Activated CD8-positive, alpha-beta memory T cell treated with anti-CD3 and anti-CD28 coated beads, Interleukin-2, amount 10 ng/mL, durations not matched to agents 7 days and 5 days (primary cell): Measurements from ENCODE around the gene MSMO1. TPM values are rescaled to one million over a fixed set of nuclear protein-coding genes. Genes with fewer than 3 reads are reported as not detected.
A peak's percentile ranks its signal among the peaks of the same experiment; 100 is the strongest.

ENCODE experiments used
- ATAC-seq: fragments of 150-1000 bp; cut with Tn5 transposase; one replicate; pipeline ENCODE4 v1.10.0; 2021; ENCODE audit warnings: moderate library complexity
- CTCF ChIA-PET: fragments of 350-600 bp; sonication (Branson Sonifier 250); formaldehyde crosslinking; loops from one replicate; lab custom pipeline; 2021; ENCODE audit warnings: antibody characterized with exemption; lab: Charles Lee
- DNase-seq: peaks from one replicate; pipeline ENCODE4 v3.0.0-alpha.2; 2020
- H3K27ac Mint-ChIP-seq: one replicate; pipeline ENCODE4 v1.8.0; 2021; ENCODE audit warnings: mild to moderate bottlenecking, mixed read lengths
- H3K27me3 Mint-ChIP-seq: one replicate; pipeline ENCODE4 v1.8.0; 2021; ENCODE audit warnings: mixed read lengths
- H3K36me3 Mint-ChIP-seq: one replicate; pipeline ENCODE4 v1.8.0; 2021; ENCODE audit warnings: mild to moderate bottlenecking, mixed read lengths
- H3K4me1 Mint-ChIP-seq: one replicate; pipeline ENCODE4 v1.8.0; 2021; ENCODE audit warnings: mixed read lengths
- H3K4me3 Mint-ChIP-seq: one replicate; pipeline ENCODE4 v1.8.0; 2021; ENCODE audit warnings: mild to moderate bottlenecking, moderate library complexity, mixed read lengths
- H3K9me3 Mint-ChIP-seq: one replicate; pipeline ENCODE4 v1.8.0; 2022; ENCODE audit warnings: low read depth, mixed read lengths
- total RNA-seq, 2 experiments: library from RNA; stranded (reverse); gene quantifications; one replicate each; pipeline ENCODE4 v1.2.3, GENCODE V29; 2021

MSMO1 gene
- total RNA-seq, 2 experiments from 2014 or later, result 56.7 to 78.9 TPM

GRCh38 chr4:165301833-165302232, 25.6 kb upstream of the MSMO1 start:
- H3K9me3 Mint-ChIP-seq, result no peaks in the 10 kb centered on the region
- no peaks in the 10 kb centered on the region for H3K27me3 Mint-ChIP-seq
- peak; percentile 76 for ATAC-seq
- H3K27ac Mint-ChIP-seq, result peak overlapping the region; percentile 71
- H3K4me1 Mint-ChIP-seq, result peaks cover 13% of the 10 kb centered on the region
- CTCF ChIA-PET, result no interaction called here
- H3K36me3 Mint-ChIP-seq, result peaks cover 21% of the 10 kb centered on the region
- DNase-seq, result no peak
- H3K4me3 Mint-ChIP-seq, result peak overlapping the region; percentile 49

- CTCF ChIA-PET, result no interaction called here
- Mint-ChIP-seq H3K36me3 (peaks cover 18% of the 10 kb centered on the region), H3K27ac (no peak overlapping the region), H3K9me3 (no peaks in the 10 kb centered on the region), H3K4me3 (no peak overlapping the region), H3K27me3 (no peaks in the 10 kb centered on the region), H3K4me1 (peaks cover 13% of the 10 kb centered on the region)
- no peak for ATAC-seq
- no peak for DNase-seq
These were observed 24.8 kb upstream of the MSMO1 start for GRCh38 chr4:165302658-165303057.

DNA sequence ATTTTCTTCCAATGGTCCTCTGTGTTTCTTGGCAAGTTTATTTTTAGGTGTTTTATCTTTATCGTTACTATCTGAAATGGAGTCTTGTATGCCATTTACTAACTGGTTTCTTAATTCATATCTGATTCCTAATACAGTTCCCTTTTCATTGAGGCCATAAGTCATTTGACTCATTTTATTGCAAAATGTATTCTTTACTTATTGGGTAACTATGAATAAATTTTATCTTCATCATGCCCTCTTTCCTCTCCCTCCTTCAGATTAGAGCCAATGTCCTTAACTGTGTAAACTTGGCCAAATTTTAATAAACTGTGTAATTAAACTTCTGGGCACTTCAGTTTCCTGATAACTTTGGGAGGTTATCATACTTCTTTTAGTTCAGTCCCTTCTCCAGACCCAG, 19.3 kb upstream of the MSMO1 start:
- ATAC-seq (no peak), DNase-seq (no peak)
- CTCF ChIA-PET, result no interaction called here
- Mint-ChIP-seq H3K4me3 (no peak overlapping the region), H3K27ac (no peak overlapping the region), H3K27me3 (no peaks in the 10 kb centered on the region), H3K4me1 (no peaks in the 10 kb centered on the region), H3K36me3 (peaks cover 21% of the 10 kb centered on the region), H3K9me3 (no peaks in the 10 kb centered on the region)

DNA sequence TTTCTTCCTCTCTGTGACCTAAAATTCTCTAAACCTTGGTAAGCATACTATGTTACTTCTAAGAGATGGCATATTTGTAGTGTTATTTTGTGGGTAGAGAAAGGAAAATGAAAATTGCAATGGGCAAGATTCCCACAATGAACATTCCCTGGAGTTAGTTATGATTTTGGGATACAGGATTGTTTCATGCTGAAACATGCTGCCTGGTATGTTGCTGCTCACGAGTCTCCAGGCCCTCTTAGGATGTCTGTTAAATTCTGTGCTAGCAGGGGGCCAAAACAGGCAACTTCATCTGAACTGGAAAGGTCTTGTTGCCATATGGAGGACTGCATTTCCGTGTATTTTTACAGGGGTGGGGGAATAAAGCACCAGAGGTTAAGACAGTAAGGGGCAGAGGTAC, 18.9 kb upstream of the MSMO1 start:
- no peak for ATAC-seq
- Mint-ChIP-seq H3K9me3 (no peaks in the 10 kb centered on the region), H3K27me3 (no peaks in the 10 kb centered on the region), H3K27ac (no peak overlapping the region), H3K36me3 (peaks cover 22% of the 10 kb centered on the region), H3K4me1 (no peaks in the 10 kb centered on the region), H3K4me3 (no peak overlapping the region)
- DNase-seq, result no peak
- CTCF ChIA-PET, result no interaction called here

- no peaks in the 10 kb centered on the region for H3K27me3 Mint-ChIP-seq
- peaks cover 24% of the 10 kb centered on the region for H3K36me3 Mint-ChIP-seq
- H3K4me3 Mint-ChIP-seq, result no peak overlapping the region
- H3K27ac Mint-ChIP-seq, result no peak overlapping the region
- DNase-seq, result no peak
- H3K4me1 Mint-ChIP-seq, result no peaks in the 10 kb centered on the region
- no peaks in the 10 kb centered on the region for H3K9me3 Mint-ChIP-seq
- ATAC-seq, result no peak
- CTCF ChIA-PET, result interaction anchor here (2.4 kb wide), 1 partner anchor 9 kb away, joined by 6 read pairs; no protein-coding TSS in a partner anchor
These were observed 18.0 kb upstream of the MSMO1 start for GRCh38 chr4:165309456-165309855.

- H3K9me3 Mint-ChIP-seq, result no peaks in the 10 kb centered on the region
- no peaks in the 10 kb centered on the region for H3K27me3 Mint-ChIP-seq
- peaks cover 26% of the 10 kb centered on the region for H3K36me3 Mint-ChIP-seq
- DNase-seq, result no peak
- H3K4me1 Mint-ChIP-seq, result no peaks in the 10 kb centered on the region
- H3K27ac Mint-ChIP-seq, result no peak overlapping the region
- H3K4me3 Mint-ChIP-seq, result no peak overlapping the region
- CTCF ChIA-PET, result no interaction called here
- ATAC-seq, result no peak
These were observed 15.0 kb upstream of the MSMO1 start for GRCh38 chr4:165312506-165312905.

DNA sequence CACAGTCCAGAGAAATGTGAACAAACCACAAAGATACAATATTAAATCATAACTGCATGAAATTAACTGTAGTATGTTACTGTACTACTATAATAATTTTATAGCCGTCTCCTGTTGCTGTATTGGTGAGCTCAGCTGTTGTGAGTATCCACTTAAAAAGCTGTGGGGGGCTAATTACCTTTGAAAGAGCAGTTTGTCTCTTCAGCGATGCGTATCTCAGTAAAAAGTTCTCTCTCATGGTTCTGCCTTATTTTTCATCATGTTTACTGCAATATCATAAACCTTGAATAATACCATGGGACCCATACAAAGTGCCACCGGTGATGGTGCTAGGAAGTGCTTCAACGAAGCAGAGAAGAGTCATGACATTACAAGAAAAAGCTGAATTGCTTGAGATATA, 8.4 kb upstream of the MSMO1 start:
- DNase-seq, result no peak
- no peaks in the 10 kb centered on the region for H3K4me1 Mint-ChIP-seq
- H3K27me3 Mint-ChIP-seq, result no peaks in the 10 kb centered on the region
- ATAC-seq, result no peak
- CTCF ChIA-PET, result interaction anchor here (1.2 kb wide), 1 partner anchor 187 kb away, joined by 4 read pairs; no protein-coding TSS in a partner anchor
- H3K27ac Mint-ChIP-seq, result no peak overlapping the region
- peaks cover 17% of the 10 kb centered on the region for H3K36me3 Mint-ChIP-seq
- no peak overlapping the region for H3K4me3 Mint-ChIP-seq
- H3K9me3 Mint-ChIP-seq, result no peaks in the 10 kb centered on the region

DNA sequence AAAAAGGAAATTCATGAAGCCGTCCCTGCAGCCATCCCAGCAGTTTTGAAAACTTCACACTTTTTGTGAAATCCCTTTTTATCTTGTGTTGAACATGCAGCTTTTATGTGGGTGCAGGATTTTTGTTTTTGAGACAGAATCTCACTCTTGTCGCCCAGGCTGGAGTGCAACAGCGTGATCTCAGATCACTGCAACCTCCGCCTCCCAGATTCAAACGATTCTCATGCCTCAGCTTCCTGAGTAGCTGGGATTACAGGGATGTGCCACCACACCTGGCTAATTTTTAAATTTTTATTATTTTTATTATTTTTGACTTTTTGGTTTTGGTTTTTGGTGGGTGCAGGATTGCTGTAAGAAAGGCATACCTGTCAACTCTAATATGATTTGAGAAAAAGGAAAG, 8.0 kb upstream of the MSMO1 start:
- ATAC-seq, result no peak

GRCh38 chr4:165324236-165324917, 3.1 kb upstream of the MSMO1 start:
- ATAC-seq (no peak), DNase-seq (no peak)
- Mint-ChIP-seq H3K4me1 (peaks cover 13% of the 10 kb centered on the region), H3K9me3 (no peaks in the 10 kb centered on the region), H3K27ac (no peak overlapping the region), H3K27me3 (no peaks in the 10 kb centered on the region), H3K4me3 (no peak overlapping the region), H3K36me3 (peaks cover 12% of the 10 kb centered on the region)
- CTCF ChIA-PET, result no interaction called here

More for the DNA sequence above, 8.0 kb upstream of the MSMO1 start:
- no peaks in the 10 kb centered on the region for H3K27me3 Mint-ChIP-seq
- H3K9me3 Mint-ChIP-seq, result no peaks in the 10 kb centered on the region
- CTCF ChIA-PET, result no interaction called here
- no peak overlapping the region for H3K4me3 Mint-ChIP-seq
- H3K4me1 Mint-ChIP-seq, result no peaks in the 10 kb centered on the region
- H3K36me3 Mint-ChIP-seq, result peaks cover 20% of the 10 kb centered on the region
- DNase-seq, result no peak
- H3K27ac Mint-ChIP-seq, result no peak overlapping the region

GRCh38 chr4:165324918-165325304, 2.6 kb upstream of the MSMO1 start:
- peaks cover 11% of the 10 kb centered on the region for H3K36me3 Mint-ChIP-seq
- DNase-seq, result no peak
- H3K4me3 Mint-ChIP-seq, result no peak overlapping the region
- no peaks in the 10 kb centered on the region for H3K9me3 Mint-ChIP-seq
- CTCF ChIA-PET, result interaction anchor here (0.7 kb wide), 1 partner anchor 9 kb away, joined by 3 read pairs; no protein-coding TSS in a partner anchor
- peaks cover 17% of the 10 kb centered on the region for H3K4me1 Mint-ChIP-seq
- ATAC-seq, result no peak
- no peaks in the 10 kb centered on the region for H3K27me3 Mint-ChIP-seq
- H3K27ac Mint-ChIP-seq, result no peak overlapping the region

DNA sequence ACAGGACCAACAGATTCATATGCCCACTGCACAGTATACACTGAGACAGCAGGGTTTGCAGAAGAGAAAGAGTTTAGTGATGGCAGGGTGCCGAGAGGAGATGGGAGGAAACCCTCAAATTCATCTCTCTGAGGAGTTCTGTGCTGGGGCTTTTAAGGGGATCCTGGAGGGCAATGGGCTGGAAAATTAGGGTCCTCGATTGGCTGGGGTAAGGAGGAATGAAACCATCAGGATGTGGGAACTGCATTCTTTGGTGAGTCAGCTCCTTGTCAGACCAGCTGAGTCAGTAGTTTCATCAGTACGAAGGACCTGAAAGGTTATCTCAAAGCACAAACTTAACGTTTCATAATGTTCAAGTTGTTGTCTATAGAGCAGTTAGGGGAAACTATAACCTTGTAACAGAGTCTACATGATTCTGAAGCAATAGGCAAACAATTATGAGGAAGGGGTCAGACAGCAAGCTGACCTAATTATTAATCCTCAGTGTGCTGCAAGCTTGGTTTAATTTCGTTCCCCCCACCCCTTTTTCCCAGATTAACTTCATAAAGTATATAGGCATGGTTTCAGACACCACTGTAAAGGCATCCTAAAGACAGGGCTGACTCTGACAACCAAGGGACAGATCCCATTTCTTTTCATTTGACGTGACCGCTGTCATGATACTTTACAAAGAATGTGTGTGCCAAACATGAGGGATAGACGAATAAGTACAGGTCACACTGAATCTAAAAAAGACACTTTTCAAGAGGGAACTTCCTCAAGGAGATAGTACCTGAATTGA, 1.5 kb upstream of the MSMO1 start:
- H3K9me3 Mint-ChIP-seq, result no peaks in the 10 kb centered on the region
- H3K27ac Mint-ChIP-seq, result peak overlapping the region; percentile 48
- H3K36me3 Mint-ChIP-seq, result peaks cover 18% of the 10 kb centered on the region
- CTCF ChIA-PET, result no interaction called here
- no peak for ATAC-seq
- H3K27me3 Mint-ChIP-seq, result no peaks in the 10 kb centered on the region
- H3K4me1 Mint-ChIP-seq, result peaks cover 25% of the 10 kb centered on the region
- no peak overlapping the region for H3K4me3 Mint-ChIP-seq
- DNase-seq, result no peak

GRCh38 chr4:165326831-165327210, 648 bp upstream of the MSMO1 start:
- CTCF ChIA-PET, result interaction anchor here (0.6 to 1.3 kb wide), 5 partner anchors 10 to 214 kb away, joined by 3 to 8 read pairs (median 4); partner anchors contain the start of gene TMEM192
- Mint-ChIP-seq H3K27me3 (no peaks in the 10 kb centered on the region), H3K36me3 (peaks cover 24% of the 10 kb centered on the region), H3K4me3 (no peak overlapping the region), H3K27ac (no peak overlapping the region), H3K4me1 (peaks cover 33% of the 10 kb centered on the region), H3K9me3 (no peaks in the 10 kb centered on the region)
- no peak for DNase-seq
- ATAC-seq, result no peak

DNA sequence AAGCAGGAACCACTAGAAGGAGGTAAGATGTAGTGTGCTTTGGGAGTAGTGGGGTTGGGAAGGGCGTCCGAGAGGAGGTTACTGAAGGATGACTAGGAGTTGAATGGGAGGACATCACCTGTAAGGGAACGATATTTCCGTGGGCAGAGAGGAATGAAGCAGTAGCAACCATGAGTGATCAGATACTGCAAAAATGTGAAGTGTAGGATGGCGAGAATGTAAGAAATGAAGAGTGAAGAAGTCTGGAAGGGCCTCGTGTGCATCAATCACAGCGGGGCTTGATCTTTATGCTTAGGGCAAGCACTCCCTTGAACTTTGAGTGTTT, 594 bp downstream of the MSMO1 start:
- peaks cover 43% of the 10 kb centered on the region for H3K4me1 Mint-ChIP-seq
- H3K27ac Mint-ChIP-seq, result no peak overlapping the region
- peaks cover 32% of the 10 kb centered on the region for H3K36me3 Mint-ChIP-seq
- no peak overlapping the region for H3K4me3 Mint-ChIP-seq
- peak; percentile 0 for ATAC-seq
- H3K27me3 Mint-ChIP-seq, result no peaks in the 10 kb centered on the region
- H3K9me3 Mint-ChIP-seq, result no peaks in the 10 kb centered on the region
- no peak for DNase-seq
- CTCF ChIA-PET, result interaction anchor here (0.6 to 1.3 kb wide), 3 partner anchors 15 to 197 kb away, joined by 4 to 8 read pairs (median 4); no protein-coding TSS in a partner anchor

- no peak for ATAC-seq
- H3K27me3 Mint-ChIP-seq, result no peaks in the 10 kb centered on the region
- H3K27ac Mint-ChIP-seq, result no peak overlapping the region
These were observed 1.2 kb downstream of the MSMO1 start for GRCh38 chr4:165328708-165329107.

More at GRCh38 chr4:165328708-165329107, 1.2 kb downstream of the MSMO1 start:
- CTCF ChIA-PET, result interaction anchor here (0.6 to 0.9 kb wide), 2 partner anchors 35 to 216 kb away, joined by 3 to 4 read pairs; partner anchors contain the start of gene TMEM192
- Mint-ChIP-seq H3K9me3 (no peaks in the 10 kb centered on the region), H3K4me1 (peaks cover 43% of the 10 kb centered on the region), H3K36me3 (peaks cover 29% of the 10 kb centered on the region), H3K4me3 (no peak overlapping the region)
- no peak for DNase-seq
